Skeletal muscle cell (primary cell): ENCODE data around the gene CCSER2.
"Not testable (repeated sequence)": the region's sequence is repeated elsewhere in the genome, so short reads cannot be mapped to it uniquely, and the experiment has no call there.

Experiments
- DNase-seq: peaks from one replicate; pipeline ENCODE4 v3.0.0-alpha.2; 2010; ENCODE audit warnings: low read depth
- H3K4me3 ChIP-seq: 2 replicates; pipeline ENCODE4 v1.5.1; 2011; ENCODE audit warnings: low read depth, mild to moderate bottlenecking, control low read depth, low read length, moderate library complexity

Gene CCSER2

GRCh38 chr10:84528526-84528925, 200.1 kb downstream of the CCSER2 start:
- not testable (repeated sequence) for DNase-seq, H3K4me3 ChIP-seq

- H3K4me3 ChIP-seq: no peak overlapping the region
- no peak for DNase-seq
These were observed 202.4 kb downstream of the CCSER2 start for GRCh38 chr10:84530724-84531325.

GRCh38 chr10:84531396-84531795, 203.0 kb downstream of the CCSER2 start:
- H3K4me3 ChIP-seq: no peak overlapping the region
- DNase-seq: no peak

GRCh38 chr10:84534168-84534567, 205.8 kb downstream of the CCSER2 start:
- DNase-seq: no peak

GRCh38 chr10:84537447-84537931, 209.1 kb downstream of the CCSER2 start:
- no peak for DNase-seq

More at GRCh38 chr10:84534168-84534567, 205.8 kb downstream of the CCSER2 start:
- H3K4me3 ChIP-seq: no peak overlapping the region

GRCh38 chr10:84538036-84538435, 209.6 kb downstream of the CCSER2 start:
- no peak overlapping the region for H3K4me3 ChIP-seq
- DNase-seq: no peak

More at GRCh38 chr10:84537447-84537931, 209.1 kb downstream of the CCSER2 start:
- no peak overlapping the region for H3K4me3 ChIP-seq

- no peak for DNase-seq
These were observed 210.8 kb downstream of the CCSER2 start for GRCh38 chr10:84539216-84539615.

GRCh38 chr10:84540022-84540616, 211.7 kb downstream of the CCSER2 start:
- peak; percentile 16 for DNase-seq
- H3K4me3 ChIP-seq: peak overlapping the region; percentile 50

More at GRCh38 chr10:84539216-84539615, 210.8 kb downstream of the CCSER2 start:
- no peak overlapping the region for H3K4me3 ChIP-seq

- H3K4me3 ChIP-seq: peak overlapping the region; percentile 50
- DNase-seq: no peak
These were observed 212.4 kb downstream of the CCSER2 start for GRCh38 chr10:84540617-84541288.

GRCh38 chr10:84541289-84541637, 212.9 kb downstream of the CCSER2 start:
- DNase-seq: no peak
- H3K4me3 ChIP-seq: no peak overlapping the region

- H3K4me3 ChIP-seq: no peak overlapping the region
- DNase-seq: no peak
These were observed 214.4 kb downstream of the CCSER2 start for GRCh38 chr10:84542522-84543490.

GRCh38 chr10:84543948-84544347, 215.6 kb downstream of the CCSER2 start:
- no peak overlapping the region for H3K4me3 ChIP-seq
- no peak for DNase-seq

GRCh38 chr10:84545651-84546050, 217.3 kb downstream of the CCSER2 start:
- no peak overlapping the region for H3K4me3 ChIP-seq
- DNase-seq: no peak

GRCh38 chr10:84546609-84547008, 218.2 kb downstream of the CCSER2 start:
- no peak for DNase-seq
- H3K4me3 ChIP-seq: no peak overlapping the region

GRCh38 chr10:84547616-84548015, 219.2 kb downstream of the CCSER2 start:
- no peak for DNase-seq
- H3K4me3 ChIP-seq: no peak overlapping the region

- no peak for DNase-seq
These were observed 220.5 kb downstream of the CCSER2 start for GRCh38 chr10:84548869-84549268.

GRCh38 chr10:84549368-84550165, 221.2 kb downstream of the CCSER2 start:
- DNase-seq: no peak
- H3K4me3 ChIP-seq: no peak overlapping the region

More at GRCh38 chr10:84548869-84549268, 220.5 kb downstream of the CCSER2 start:
- no peak overlapping the region for H3K4me3 ChIP-seq

- no peak for DNase-seq
- H3K4me3 ChIP-seq: no peak overlapping the region
These were observed 222.5 kb downstream of the CCSER2 start for GRCh38 chr10:84550756-84551436.
